Measurements from ENCODE around the gene HPCAL4.

GRCh38 chr1:39645411-39646043, 45.7 kb downstream of the HPCAL4 start:
- TF ChIP-seq REST (tag by site-specific recombination; IDR thresholded peaks at IDR 0.05) = no peak
- TF ChIP-seq CTCF (tag by site-specific recombination; IDR thresholded peaks at IDR 0.05) = no peak

All from HEK293 (cell line).